IMR-90 (cell line): Measurements from ENCODE around the gene EXOC6. TPM values are rescaled to one million over a fixed set of nuclear protein-coding genes. Genes with fewer than 3 reads are reported as not detected.

Source experiments
- ATAC-seq: fragments of 200-7000 bp; cut with Tn5 transposase; 2 replicates; pipeline ENCODE4 v1.9.1; 2020; ENCODE audit warnings: low read depth, mild to moderate bottlenecking, moderate library complexity
- BruUV-seq: library from RNA; stranded (reverse); fragments of 400-500 nt; replicated peaks from 2 replicates; lab custom pipeline; 2021; lab: Mats Ljungman, UMichigan
- CTCF ChIA-PET: fragments of 300-600 bp; formaldehyde crosslinking; extraction: SDS; loops from one replicate; lab custom pipeline; 2021; ENCODE audit warnings: antibody characterized with exemption; lab: Yijun Ruan, JAX
- POLR2A ChIA-PET: fragments of 300-600 bp; sonication (Branson Sonifier 250); formaldehyde crosslinking; loops from one replicate; lab custom pipeline; 2022; ENCODE audit warnings: antibody characterized with exemption; ENCODE audit not compliant: unreplicated experiment; lab: Charles Lee
- DNase-seq: peaks from one replicate; pipeline ENCODE4 v3.0.0; 2013
- H2AFZ ChIP-seq: replicated peaks from 2 replicates; pipeline ENCODE3; 2013; ENCODE audit warnings: low read length, mild to moderate bottlenecking; ENCODE audit not compliant: poor library complexity
- H2AK5ac ChIP-seq: 2 replicates; pipeline ENCODE4 v1.6.1; 2013; ENCODE audit warnings: low read depth, low read length, inconsistent platforms
- H2AK9ac ChIP-seq: replicated peaks from 2 replicates; pipeline ENCODE3; 2013; ENCODE audit warnings: mild to moderate bottlenecking, low read depth, low read length, moderate library complexity; ENCODE audit not compliant: poor library complexity
- H2BK120ac ChIP-seq: 2 replicates; pipeline ENCODE4 v1.6.1; 2013; ENCODE audit warnings: low read depth, low read length, inconsistent platforms
- H2BK15ac ChIP-seq: 3 replicates; pipeline ENCODE4 v1.6.1; 2013; ENCODE audit warnings: low read depth, low read length, inconsistent platforms
- H2BK20ac ChIP-seq: 2 replicates; pipeline ENCODE4 v1.6.1; 2013; ENCODE audit warnings: low read depth, mild to moderate bottlenecking, inconsistent platforms, low read length, moderate library complexity
- H2BK5ac ChIP-seq: 2 replicates; pipeline ENCODE4 v1.6.1; 2013; ENCODE audit warnings: mild to moderate bottlenecking, low read depth, low read length, inconsistent platforms; ENCODE audit not compliant: poor library complexity, severe bottlenecking
- H3K14ac ChIP-seq: replicated peaks from 2 replicates; pipeline ENCODE4 v1.6.1; 2013; ENCODE audit warnings: low read depth, low read length, inconsistent platforms
- H3K18ac ChIP-seq: 2 replicates; pipeline ENCODE4 v1.6.1; 2013; ENCODE audit warnings: low read depth, low read length, control low read depth
- H3K23ac ChIP-seq: 2 replicates; pipeline ENCODE4 v1.6.1; 2013; ENCODE audit warnings: low read depth, low read length, inconsistent platforms
- H3K27ac ChIP-seq: 2 replicates; pipeline ENCODE4 v1.5.1; 2013; ENCODE audit warnings: mild to moderate bottlenecking, control low read depth, low read length; ENCODE audit not compliant: insufficient read depth
- H3K27me3 ChIP-seq: 2 replicates; pipeline ENCODE4 v1.6.1; 2013; ENCODE audit warnings: low read length; ENCODE audit not compliant: control insufficient read depth, insufficient read depth
- H3K36me3 ChIP-seq: 2 replicates; pipeline ENCODE4 v1.6.1; 2013; ENCODE audit warnings: low read length, mixed read lengths; ENCODE audit not compliant: control insufficient read depth, insufficient read depth
- H3K4ac ChIP-seq: 2 replicates; pipeline ENCODE4 v1.6.1; 2013; ENCODE audit warnings: low read depth, low read length, inconsistent platforms
- H3K4me1 ChIP-seq: 2 replicates; pipeline ENCODE4 v1.6.1; 2013; ENCODE audit warnings: low read length, mixed read lengths; ENCODE audit not compliant: control insufficient read depth, insufficient read depth
- H3K4me2 ChIP-seq: 2 replicates; pipeline ENCODE4 v1.6.1; 2013; ENCODE audit warnings: low read depth, mild to moderate bottlenecking, control low read depth, low read length, moderate library complexity
- H3K4me3 ChIP-seq: 2 replicates; pipeline ENCODE4 v1.5.1; 2013; ENCODE audit warnings: low read depth, mild to moderate bottlenecking, control low read depth, low read length, moderate library complexity; ENCODE audit not compliant: insufficient read depth
- H3K56ac ChIP-seq: 2 replicates; pipeline ENCODE4 v1.6.1; 2013; ENCODE audit warnings: low read length, inconsistent platforms; ENCODE audit not compliant: insufficient read depth; ENCODE audit errors: extremely low read depth
- H3K79me1 ChIP-seq, 2 experiments: 2 replicates each; pipeline ENCODE4 v1.6.1; 2013; ENCODE audit warnings: low read length in 2 of 2, inconsistent platforms in 1 of 2, low read depth in 1 of 2
- H3K9ac ChIP-seq: 2 replicates; pipeline ENCODE4 v1.6.1; 2013; ENCODE audit warnings: low read depth, low read length, control low read depth
- H3K9me1 ChIP-seq: 2 replicates; pipeline ENCODE4 v1.6.1; 2013; ENCODE audit warnings: low read length, inconsistent platforms; ENCODE audit not compliant: insufficient read depth
- H3K9me3 ChIP-seq: 2 replicates; pipeline ENCODE4 v1.6.1; 2013; ENCODE audit warnings: low read length; ENCODE audit not compliant: control insufficient read depth, insufficient read depth
- H4K20me1 ChIP-seq: 2 replicates; pipeline ENCODE4 v1.6.1; 2013; ENCODE audit warnings: low read length, inconsistent platforms; ENCODE audit not compliant: insufficient read depth
- H4K5ac ChIP-seq: 2 replicates; pipeline ENCODE4 v1.6.1; 2013; ENCODE audit warnings: mild to moderate bottlenecking, low read depth, low read length, control low read depth
- H4K8ac ChIP-seq, 2 experiments: 2 replicates each; pipeline ENCODE4 v1.6.1; 2013; ENCODE audit warnings: low read depth in 2 of 2, low read length in 2 of 2, control low read depth in 1 of 2, inconsistent platforms in 1 of 2
- H4K91ac ChIP-seq: 2 replicates; pipeline ENCODE4 v1.6.1; 2013; ENCODE audit warnings: low read depth, low read length, inconsistent platforms; ENCODE audit not compliant: insufficient read depth
- CEBPB ChIP-seq: IDR thresholded peaks from 2 replicates; pipeline ENCODE4 v1.6.1; 2012; ENCODE audit warnings: low read depth, low read length, improper control_type of control experiment
- MAFK ChIP-seq: IDR thresholded peaks from 2 replicates; pipeline ENCODE4 v1.6.1; 2012; ENCODE audit warnings: low read depth, low read length, improper control_type of control experiment
- NFE2L2 ChIP-seq: fragments of 150-350 bp; IDR thresholded peaks from 2 replicates; pipeline ENCODE4 v1.6.1; 2016; ENCODE audit warnings: low read depth, mild to moderate bottlenecking, low read length
- WGBS, 2 experiments: methylation state at CpG; one replicate each; pipeline versions ENCODE4 v1.1.5 to v1.1.7; 2013; ENCODE audit warnings: missing lambda C conversion rate in 2 of 2; ENCODE audit not compliant: insufficient read length in 1 of 2; ENCODE audit errors: extremely low coverage in 2 of 2; 5-methylcytosine and 5-hydroxymethylcytosine counted together
- dilution Hi-C: fragments of 300-500 bp; cut with HindIII; formaldehyde crosslinking; loops from one replicate; pipeline ENCODE4 v1.14.3; 2018; ENCODE audit warnings: low sequenced_read_pairs; ENCODE audit not compliant: unreplicated experiment
- in situ Hi-C: fragments of 300-500 bp; cut with MboI; formaldehyde crosslinking; loops from 3 replicates; pipeline ENCODE4 v1.14.3; 2019; ENCODE audit warnings: low sequenced_read_pairs, inconsistent platforms, mixed read lengths
- intact Hi-C: fragments of 100-400 bp; cut with micrococcal nuclease; formaldehyde crosslinking; loops from 2 replicates; pipeline ENCODE4 v1.10.0; 2022
- polyA plus RNA-seq, 3 experiments: library from polyadenylated mRNA; depleted of rRNA; stranded (reverse); fragments of >200 nt; gene quantifications; 2 replicates each; pipeline ENCODE4 v1.2.3, GENCODE V29; 2012; ENCODE audit warnings: low replicate concordance in 1 of 3
- total RNA-seq: library from RNA; depleted of rRNA; stranded (reverse); fragments of >200 nt; gene quantifications from 2 replicates; pipeline ENCODE4 v1.2.3, GENCODE V29; 2012

The EXOC6 gene
- total and polyA plus RNA-seq, 2 of the 4 experiments (the other 2 are of a cell fraction): 4.5 to 11.5 TPM

DNA sequence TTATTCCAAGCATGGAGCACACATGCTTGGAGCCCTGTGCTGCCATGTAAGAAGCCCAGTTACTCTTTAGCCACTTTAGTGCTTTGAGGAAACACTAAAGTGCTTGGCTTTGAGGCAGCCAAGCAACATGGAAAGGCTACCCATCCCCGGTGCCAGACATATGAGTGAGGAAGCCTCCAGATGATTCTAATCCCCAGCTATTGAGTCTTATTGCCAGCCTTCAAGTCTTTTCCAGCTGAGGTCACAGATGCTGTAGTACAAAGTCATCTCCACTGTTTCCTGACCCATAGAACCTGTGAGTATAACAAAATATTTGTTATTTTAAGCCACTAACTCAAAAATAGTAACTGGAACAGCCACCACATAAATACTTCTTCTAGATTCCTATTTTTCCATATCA lies 120.8 kb downstream of the EXOC6 start:
- dilution Hi-C loops (no loop called here), intact Hi-C loops (no loop called here), in situ Hi-C loops (no loop called here)
- Histone ChIP-seq H2AK5ac (no peak overlapping the region), H2BK15ac (peak overlapping the region; percentile 33; the same call in 2 of the 3 replicates), H3K56ac (no peak overlapping the region), H3K27ac (no peak overlapping the region), H2BK5ac (peak overlapping the region; percentile 46), H3K23ac (peak overlapping the region; percentile 48; the same call in 1 of the 2 replicates), H3K4me1 (peaks cover 18% of the 10 kb centered on the region), H3K14ac (peak overlapping the region; percentile 42), H4K91ac (no peak overlapping the region), H4K20me1 (no peaks in the 10 kb centered on the region), H2AK9ac (no peak overlapping the region), H3K4me3 (no peak overlapping the region), H4K8ac (peak overlapping the region in 1 of 2 experiments; percentile 17; a peak in 1 of 4 replicates), H3K9me1 (peaks cover 3% of the 10 kb centered on the region; the same call in 1 of the 2 replicates), H3K9me3 (no peaks in the 10 kb centered on the region), H4K5ac (no peak overlapping the region), H3K18ac (peak overlapping the region; percentile 15; the same call in 1 of the 2 replicates), H2AFZ (no peak overlapping the region), H3K36me3 (no peaks in the 10 kb centered on the region), H3K79me1 (peaks cover 0 to 7% of the 10 kb centered on the region in 2 experiments; a peak in 1 of 4 replicates), H3K27me3 (no peaks in the 10 kb centered on the region), H2BK20ac (peak overlapping the region; percentile 74), H3K4me2 (no peak overlapping the region), H3K4ac (peak overlapping the region; percentile 33; the same call in 1 of the 2 replicates), H3K9ac (no peak overlapping the region), H2BK120ac (peak overlapping the region; percentile 7; the same call in 1 of the 2 replicates)
- ChIA-PET CTCF (interaction anchor here (0.6 kb wide), 1 partner anchor 35 kb away, joined by 3 read pairs; no protein-coding TSS in a partner anchor), POLR2A (no interaction called here)
- BruUV-seq: no TSS peak
- ATAC-seq: peak; percentile 35
- no CpG with 5 or more reads among the region's 1 CpG for WGBS, 2 experiments
- TF ChIP-seq NFE2L2 (no peak), MAFK (0 out of 2 replicates have a peak, but pooled peaks have one; percentile 3), CEBPB (no peak)
- DNase-seq: peak; percentile 75
